ENCODE data around the gene GARIN5B.
A peak's percentile ranks its signal among the peaks of the same experiment; 100 is the strongest.

GRCh38 chr19:55408533-55408872 lies 45.4 kb upstream of the GARIN5B start:
- no peak for TF ChIP-seq PPARA (CRISPR knock-in tag; IDR thresholded peaks at IDR 0.05; ENCODE audit: borderline replicate concordance)
- no peak for TF ChIP-seq ESRRG (CRISPR knock-in tag; IDR thresholded peaks at IDR 0.05)
- TF ChIP-seq ZNF70 (CRISPR knock-in tag; IDR thresholded peaks at IDR 0.05): no peak
- TF ChIP-seq ARNTL (CRISPR knock-in tag; IDR thresholded peaks at IDR 0.05; ENCODE audit: borderline replicate concordance, low read depth): no peak
- peak; percentile 68; the same call in 1 of the 2 replicates for TF ChIP-seq SNAI2 (CRISPR knock-in tag; IDR thresholded peaks at IDR 0.05)
- TF ChIP-seq TSHZ2 (CRISPR knock-in tag; IDR thresholded peaks at IDR 0.05): no peak
- no peak for TF ChIP-seq ZNF565 (CRISPR knock-in tag; conservative IDR thresholded peaks at IDR 0.05; ENCODE audit: low read depth)
- no peak for TF ChIP-seq OSR1 (CRISPR knock-in tag; IDR thresholded peaks at IDR 0.05)
- no peak for TF ChIP-seq ZFP30 (CRISPR knock-in tag; IDR thresholded peaks at IDR 0.05)
- 0 out of 2 replicates have a peak, but pooled peaks have one; percentile 29 for TF ChIP-seq CREB5 (CRISPR knock-in tag; IDR thresholded peaks at IDR 0.05; ENCODE audit: low read depth)
- TF ChIP-seq CSDC2 (CRISPR knock-in tag; IDR thresholded peaks at IDR 0.05): no peak
- no peak for TF ChIP-seq ZNF8 (CRISPR knock-in tag; IDR thresholded peaks at IDR 0.05)
- no peak for TF ChIP-seq POU6F1 (CRISPR knock-in tag; IDR thresholded peaks at IDR 0.05; ENCODE audit: borderline replicate concordance, low read depth)
- no peak for TF ChIP-seq RARB (CRISPR knock-in tag; IDR thresholded peaks at IDR 0.05)
